ENCODE measurements around the gene SLC6A1.

- TF ChIP-seq EZH2 (IDR thresholded peaks at IDR 0.05) (no peak), EZH2phosphoT487 (IDR thresholded peaks at IDR 0.05) (no peak)
- TF ChIP-seq, protein P1, sequence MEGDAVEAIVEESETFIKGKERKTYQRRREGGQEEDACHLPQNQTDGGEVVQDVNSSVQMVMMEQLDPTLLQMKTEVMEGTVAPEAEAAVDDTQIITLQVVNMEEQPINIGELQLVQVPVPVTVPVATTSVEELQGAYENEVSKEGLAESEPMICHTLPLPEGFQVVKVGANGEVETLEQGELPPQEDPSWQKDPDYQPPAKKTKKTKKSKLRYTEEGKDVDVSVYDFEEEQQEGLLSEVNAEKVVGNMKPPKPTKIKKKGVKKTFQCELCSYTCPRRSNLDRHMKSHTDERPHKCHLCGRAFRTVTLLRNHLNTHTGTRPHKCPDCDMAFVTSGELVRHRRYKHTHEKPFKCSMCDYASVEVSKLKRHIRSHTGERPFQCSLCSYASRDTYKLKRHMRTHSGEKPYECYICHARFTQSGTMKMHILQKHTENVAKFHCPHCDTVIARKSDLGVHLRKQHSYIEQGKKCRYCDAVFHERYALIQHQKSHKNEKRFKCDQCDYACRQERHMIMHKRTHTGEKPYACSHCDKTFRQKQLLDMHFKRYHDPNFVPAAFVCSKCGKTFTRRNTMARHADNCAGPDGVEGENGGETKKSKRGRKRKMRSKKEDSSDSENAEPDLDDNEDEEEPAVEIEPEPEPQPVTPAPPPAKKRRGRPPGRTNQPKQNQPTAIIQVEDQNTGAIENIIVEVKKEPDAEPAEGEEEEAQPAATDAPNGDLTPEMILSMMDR (IDR thresholded peaks at IDR 0.05) = no peak
Observed at GRCh38 chr3:10961921-10962320, 30.6 kb upstream of the SLC6A1 start.
